Superior temporal gyrus (tissue), 1 donor: ENCODE data around the gene MEOX1.
"Not testable (repeated sequence)": the region's sequence is repeated elsewhere in the genome, so short reads cannot be mapped to it uniquely, and the experiment has no call there.

Experiments
- DNase-seq: peaks from one replicate; pipeline ENCODE4 v3.0.0-alpha.2; 2016; ENCODE audit errors: extremely low spot score

Gene MEOX1

GRCh38 chr17:43618276-43618675, 43.4 kb downstream of the MEOX1 start:
- DNase-seq: no peak

- no peak for DNase-seq
These were observed 44.9 kb downstream of the MEOX1 start for GRCh38 chr17:43616852-43617251.

- DNase-seq: no peak
These were observed 45.3 kb downstream of the MEOX1 start for GRCh38 chr17:43616421-43616820.

- no peak for DNase-seq
These were observed 45.7 kb downstream of the MEOX1 start for GRCh38 chr17:43616029-43616351.

GRCh38 chr17:43615330-43616028, 46.2 kb downstream of the MEOX1 start:
- DNase-seq: no peak

GRCh38 chr17:43614561-43614960, 47.2 kb downstream of the MEOX1 start:
- DNase-seq: no peak

GRCh38 chr17:43613917-43614316, 47.8 kb downstream of the MEOX1 start:
- peak; percentile 18 for DNase-seq

- DNase-seq: no peak
These were observed 49.2 kb downstream of the MEOX1 start for GRCh38 chr17:43612515-43612914.

- DNase-seq: no peak
These were observed 50.3 kb downstream of the MEOX1 start for GRCh38 chr17:43611230-43611969.

- DNase-seq: no peak
These were observed 51.9 kb downstream of the MEOX1 start for GRCh38 chr17:43609613-43610385.

GRCh38 chr17:43608313-43608712, 53.4 kb downstream of the MEOX1 start:
- DNase-seq: no peak

- no peak for DNase-seq
These were observed 57.2 kb downstream of the MEOX1 start for GRCh38 chr17:43604549-43604948.

- no peak for DNase-seq
These were observed 58.4 kb downstream of the MEOX1 start for GRCh38 chr17:43603321-43603720.

GRCh38 chr17:43602556-43602955, 59.2 kb downstream of the MEOX1 start:
- not testable (repeated sequence) for DNase-seq

- no peak for DNase-seq
These were observed 60.3 kb downstream of the MEOX1 start for GRCh38 chr17:43601280-43602039.

- DNase-seq: no peak
These were observed 61.9 kb downstream of the MEOX1 start for GRCh38 chr17:43599835-43600234.

GRCh38 chr17:43599046-43599395, 62.7 kb downstream of the MEOX1 start:
- DNase-seq: no peak

GRCh38 chr17:43598357-43599045, 63.2 kb downstream of the MEOX1 start:
- no peak for DNase-seq

- no peak for DNase-seq
These were observed 63.9 kb downstream of the MEOX1 start for GRCh38 chr17:43597624-43598356.

- no peak for DNase-seq
These were observed 66.3 kb downstream of the MEOX1 start for GRCh38 chr17:43595466-43595865.
